Hepatocyte (in vitro differentiated cells): ENCODE measurements around the gene CARD18. TPM values are rescaled to one million over a fixed set of nuclear protein-coding genes. Genes with fewer than 3 reads are reported as not detected.
A peak's percentile ranks its signal among the peaks of the same experiment; 100 is the strongest.

Experiments used
- DNase-seq: peaks from one replicate; pipeline ENCODE4 v3.0.0-alpha.2; 2016; ENCODE audit warnings: low spot score
- H2AFZ ChIP-seq: fragments of 200-600 bp; sonication (generic); 2 replicates; pipeline ENCODE4 v1.6.0; 2016; ENCODE audit warnings: antibody characterized with exemption, mild to moderate bottlenecking
- H3K27ac ChIP-seq: fragments of 200-600 bp; sonication (generic); 2 replicates; pipeline ENCODE4 v1.5.1; 2016; ENCODE audit warnings: mild to moderate bottlenecking
- H3K27me3 ChIP-seq: fragments of 200-600 bp; sonication (generic); 2 replicates; pipeline ENCODE4 v1.6.1; 2016
- H3K36me3 ChIP-seq: fragments of 200-600 bp; sonication (generic); replicated peaks from 2 replicates; pipeline ENCODE4 v1.5.1; 2016; ENCODE audit warnings: low read depth; ENCODE audit not compliant: insufficient read depth
- H3K4me1 ChIP-seq: fragments of 200-600 bp; sonication (generic); 2 replicates; pipeline ENCODE4 v1.5.1; 2016; ENCODE audit warnings: mild to moderate bottlenecking, moderate library complexity; ENCODE audit not compliant: insufficient read depth
- H3K4me2 ChIP-seq: fragments of 200-600 bp; sonication (generic); 2 replicates; pipeline ENCODE4 v1.6.0; 2016
- H3K4me3 ChIP-seq: fragments of 200-600 bp; sonication (generic); 2 replicates; pipeline ENCODE4 v1.5.1; 2016; ENCODE audit warnings: mild to moderate bottlenecking
- H3K79me2 ChIP-seq: fragments of 200-600 bp; sonication (generic); 2 replicates; pipeline ENCODE4 v1.6.0; 2017; ENCODE audit warnings: mild to moderate bottlenecking
- H3K9me2 ChIP-seq: fragments of 200-600 bp; sonication (generic); replicated peaks from 2 replicates; pipeline ENCODE4 v1.6.0; 2017; ENCODE audit warnings: mild to moderate bottlenecking; ENCODE audit not compliant: insufficient read depth
- H3K9me3 ChIP-seq: fragments of 200-600 bp; sonication (generic); 2 replicates; pipeline ENCODE4 v1.5.1; 2016; ENCODE audit warnings: low read depth, mild to moderate bottlenecking
- H4K20me1 ChIP-seq: fragments of 200-600 bp; sonication (generic); 2 replicates; pipeline ENCODE4 v1.6.0; 2016; ENCODE audit warnings: mild to moderate bottlenecking; ENCODE audit not compliant: insufficient read depth, poor library complexity, severe bottlenecking
- CTCF ChIP-seq: fragments of 200-600 bp; sonication (generic); IDR thresholded peaks from 2 replicates; pipeline ENCODE4 v1.5.1; 2016; ENCODE audit warnings: antibody characterized with exemption, mild to moderate bottlenecking; ENCODE audit not compliant: poor library complexity
- EZH2 ChIP-seq: fragments of 200-600 bp; sonication (generic); IDR thresholded peaks from 2 replicates; pipeline ENCODE4 v1.6.1; 2016; ENCODE audit warnings: antibody characterized with exemption, mild to moderate bottlenecking, borderline replicate concordance
- EZH2phosphoT487 ChIP-seq: fragments of 200-600 bp; sonication (generic); IDR thresholded peaks from one replicate; pipeline ENCODE4 v1.6.1; 2018; ENCODE audit warnings: antibody characterized with exemption, mild to moderate bottlenecking, low read depth, moderate library complexity; ENCODE audit not compliant: unreplicated experiment, severe bottlenecking
- WGBS: methylation state at CpG from one replicate; pipeline ENCODE4 v1.1.6; 2016; ENCODE audit warnings: low lambda C conversion rate; ENCODE audit errors: missing lambda C conversion rate; 5-methylcytosine and 5-hydroxymethylcytosine counted together
- polyA plus RNA-seq: library from polyadenylated mRNA; unstranded; fragments of >200 nt; fragmentation: Nextera tagmentation; extraction: Ambion mirVana; gene quantifications from 2 replicates; pipeline ENCODE4 v1.2.1, GENCODE V29; 2016
- total RNA-seq: library from RNA; depleted of rRNA; stranded (reverse); fragments of >200 nt; gene quantifications from 2 replicates; pipeline ENCODE4 v1.2.3, GENCODE V29; 2014

CARD18 gene
- total and polyA plus RNA-seq, 2 experiments from 2014 or later, result not detected

GRCh38 chr11:105181521-105181920 is 42.0 kb upstream of the CARD18 start:
- Histone ChIP-seq H3K4me1 (peaks cover 4% of the 10 kb centered on the region), H3K27me3 (no peaks in the 10 kb centered on the region), H3K36me3 (no peaks in the 10 kb centered on the region), H3K9me2 (no peaks in the 10 kb centered on the region), H3K27ac (no peak overlapping the region), H3K79me2 (no peaks in the 10 kb centered on the region), H3K4me2 (no peak overlapping the region), H2AFZ (no peak overlapping the region), H3K9me3 (no peaks in the 10 kb centered on the region), H4K20me1 (no peaks in the 10 kb centered on the region), H3K4me3 (no peak overlapping the region)
- WGBS, result 82% methylated on average over 1 of the region's 1 CpG
- DNase-seq, result no peak
- TF ChIP-seq CTCF (no peak), EZH2phosphoT487 (no peak), EZH2 (no peak)

- DNase-seq, result peak; percentile 32
- H3K27me3 ChIP-seq, result no peaks in the 10 kb centered on the region
- TF ChIP-seq EZH2 (no peak), EZH2phosphoT487 (no peak), CTCF (no peak)
- no peak overlapping the region for H3K4me2 ChIP-seq
- no peak overlapping the region for H3K27ac ChIP-seq
- 69% methylated on average over 2 of the region's 2 CpGs for WGBS
- H2AFZ ChIP-seq, result no peak overlapping the region
- H3K9me2 ChIP-seq, result no peaks in the 10 kb centered on the region
- no peak overlapping the region for H3K4me3 ChIP-seq
- H3K9me3 ChIP-seq, result no peaks in the 10 kb centered on the region
- H3K79me2 ChIP-seq, result no peaks in the 10 kb centered on the region
- no peaks in the 10 kb centered on the region for H4K20me1 ChIP-seq
- peaks cover 4% of the 10 kb centered on the region for H3K4me1 ChIP-seq
- H3K36me3 ChIP-seq, result no peaks in the 10 kb centered on the region
Observed at GRCh38 chr11:105181100-105181499, 41.5 kb upstream of the CARD18 start.

- TF ChIP-seq CTCF (no peak), EZH2 (no peak), EZH2phosphoT487 (no peak)
- H4K20me1 ChIP-seq, result no peaks in the 10 kb centered on the region
- H3K36me3 ChIP-seq, result no peaks in the 10 kb centered on the region
- WGBS, result 68% methylated on average over 5 of the region's 5 CpGs
- H3K27me3 ChIP-seq, result no peaks in the 10 kb centered on the region
- no peaks in the 10 kb centered on the region for H3K79me2 ChIP-seq
- H2AFZ ChIP-seq, result no peak overlapping the region
- H3K4me2 ChIP-seq, result no peak overlapping the region
- no peaks in the 10 kb centered on the region for H3K9me2 ChIP-seq
- peak; percentile 12 for DNase-seq
- H3K27ac ChIP-seq, result no peak overlapping the region
- H3K9me3 ChIP-seq, result no peaks in the 10 kb centered on the region
- peaks cover 4% of the 10 kb centered on the region for H3K4me1 ChIP-seq
- H3K4me3 ChIP-seq, result no peak overlapping the region
Observed at GRCh38 chr11:105179542-105180278, 40.1 kb upstream of the CARD18 start.
